HG02943 (cell line): ENCODE data around the gene CRYBA4.

Experiments
- ATAC-seq: cut with Tn5 transposase; IDR thresholded peaks from one replicate; pipeline ENCODE4 v1.9.1; 2021; ENCODE audit warnings: mild to moderate bottlenecking, low read depth, moderate library complexity; ENCODE audit not compliant: unreplicated experiment

The CRYBA4 gene

DNA sequence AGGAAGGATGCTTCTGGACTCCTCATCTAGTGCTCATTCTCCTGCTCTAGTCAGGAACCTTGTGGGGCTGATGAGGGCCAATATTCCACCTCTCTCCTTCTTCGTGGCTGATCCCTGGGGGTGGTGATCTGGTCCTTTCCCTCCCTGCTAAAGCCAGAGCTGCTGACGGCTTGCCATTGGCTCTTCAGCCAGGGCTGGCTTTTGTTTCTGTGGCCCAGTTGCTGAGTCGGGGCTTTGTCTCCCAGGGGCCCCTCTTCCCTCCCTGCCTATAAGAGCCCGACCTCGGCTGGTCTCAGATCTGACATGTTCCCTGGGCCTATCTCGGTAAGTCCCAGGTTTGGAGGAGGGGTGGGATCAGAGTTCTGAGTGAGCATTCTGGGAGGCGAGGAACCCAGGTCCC lies at the start of gene CRYBA4:
Gene CRYBA4, plus strand, starts transcription at position 301 of the 400 bp plus-strand sequence. CDS start 634 bp downstream, outside the sequence.
- no peak for ATAC-seq

DNA sequence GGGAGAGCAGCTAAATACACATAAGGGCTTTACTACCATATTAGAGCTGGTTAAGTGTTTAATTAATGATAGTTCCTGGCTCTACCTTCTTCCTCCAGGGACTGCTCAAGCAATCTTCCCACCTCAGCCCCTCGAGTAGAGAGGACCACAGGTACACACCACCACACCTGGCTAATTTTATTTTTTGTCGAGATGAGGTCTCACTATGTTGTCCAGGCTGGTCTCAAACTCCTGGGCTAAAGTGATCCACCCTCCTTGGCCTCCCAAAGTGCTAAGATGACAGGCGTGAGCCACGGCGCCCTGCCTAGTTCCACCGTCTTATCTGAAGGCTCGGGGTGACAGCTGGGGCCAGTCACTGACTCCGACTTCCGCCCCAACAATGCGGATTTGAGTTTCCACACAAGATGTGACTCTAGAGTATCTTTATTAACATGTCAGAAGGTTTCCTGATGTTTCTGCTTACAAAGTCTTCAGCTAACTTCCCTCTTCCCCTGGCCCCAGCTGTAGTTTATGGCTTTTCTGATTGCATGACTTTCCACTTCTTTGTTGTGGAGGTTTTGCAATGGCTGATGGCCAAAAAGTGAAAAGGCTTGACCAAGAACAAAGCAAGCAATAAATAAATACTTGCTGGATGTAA lies 48.6 kb upstream of the CRYBA4 start:
- ATAC-seq: no peak

DNA sequence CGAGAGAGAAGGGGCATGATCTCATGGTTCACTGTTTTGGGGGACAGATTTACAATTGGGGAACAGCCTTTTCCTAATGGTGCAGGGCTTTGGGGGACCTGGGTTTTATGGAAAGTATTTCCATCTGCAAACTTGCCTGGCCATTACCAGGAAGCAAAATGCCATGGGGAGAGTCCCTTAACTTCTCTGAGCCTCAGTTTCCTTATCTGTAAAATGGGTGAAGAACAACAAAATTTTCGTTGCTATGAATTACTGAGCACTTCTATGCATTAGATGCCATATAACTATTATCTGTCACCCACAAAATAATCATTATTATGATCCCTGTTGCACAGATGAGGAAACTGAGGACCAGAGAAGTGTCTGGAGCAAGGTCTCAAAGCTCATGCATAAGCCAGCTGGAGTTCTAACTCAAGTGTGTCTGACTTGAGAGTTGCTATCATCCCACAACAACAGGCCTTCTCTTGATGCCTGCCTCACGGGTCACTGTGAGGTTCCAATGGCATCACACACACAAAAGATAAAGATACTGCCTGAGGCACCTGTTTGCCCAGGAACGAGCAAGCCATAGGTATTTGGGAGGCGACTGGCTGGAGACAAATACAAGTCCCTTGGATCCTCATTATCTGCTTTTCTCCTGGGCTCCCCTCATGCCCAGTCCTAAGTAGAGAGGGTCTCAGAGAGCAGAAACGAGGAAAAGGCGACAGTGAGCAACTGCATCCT lies 47.6 kb upstream of the CRYBA4 start:
- ATAC-seq: no peak

DNA sequence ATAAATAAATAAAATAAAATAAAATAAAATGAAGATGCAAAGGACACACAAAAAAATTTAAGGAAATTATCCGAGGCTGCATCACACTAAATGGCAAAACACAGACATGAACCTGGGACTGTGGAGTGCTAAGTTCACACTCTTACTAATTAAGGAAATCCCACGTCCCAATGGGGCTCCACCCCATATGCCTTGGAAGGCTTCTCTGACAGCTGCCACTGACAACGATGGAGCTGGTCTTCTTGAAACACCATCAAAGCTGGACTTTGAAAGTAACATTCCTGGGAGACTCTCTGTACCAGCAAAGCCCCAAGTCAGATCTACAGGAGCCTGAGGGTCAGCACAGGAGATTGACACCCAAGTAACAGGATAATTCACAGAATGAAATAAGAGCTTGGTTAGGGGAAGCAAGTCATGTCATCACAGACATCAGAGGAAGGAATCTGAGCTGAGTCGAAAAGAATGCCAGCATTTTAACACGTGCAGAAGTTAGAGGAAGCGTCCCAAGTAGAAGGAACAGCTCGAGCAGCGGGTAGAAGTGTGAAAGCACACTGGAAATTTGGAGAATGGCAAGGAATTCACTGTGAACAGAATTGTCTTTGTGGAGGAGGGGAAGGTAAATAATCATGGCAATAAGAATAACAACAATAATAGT lies 45.6 kb upstream of the CRYBA4 start:
- ATAC-seq: no peak

DNA sequence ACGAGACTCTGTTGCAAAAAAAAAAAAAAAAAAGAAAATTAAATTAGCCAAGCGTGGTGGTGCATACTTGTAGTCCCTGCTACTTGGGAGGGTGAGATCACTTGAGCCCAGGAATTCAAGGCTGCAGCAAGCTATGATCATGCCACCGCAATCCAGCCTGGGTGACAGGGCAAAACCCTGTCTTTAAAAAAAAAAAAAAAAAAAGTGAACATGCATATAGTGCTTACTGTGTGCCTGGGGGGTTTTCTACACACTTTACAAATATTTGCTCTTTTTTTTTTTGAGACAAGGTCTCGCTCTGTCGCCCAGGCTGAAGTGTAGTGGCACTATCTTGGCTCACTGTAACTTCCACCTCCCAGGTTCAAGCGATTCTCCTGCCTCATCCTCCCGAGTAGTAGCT lies 44.7 kb upstream of the CRYBA4 start:
- ATAC-seq: no peak

DNA sequence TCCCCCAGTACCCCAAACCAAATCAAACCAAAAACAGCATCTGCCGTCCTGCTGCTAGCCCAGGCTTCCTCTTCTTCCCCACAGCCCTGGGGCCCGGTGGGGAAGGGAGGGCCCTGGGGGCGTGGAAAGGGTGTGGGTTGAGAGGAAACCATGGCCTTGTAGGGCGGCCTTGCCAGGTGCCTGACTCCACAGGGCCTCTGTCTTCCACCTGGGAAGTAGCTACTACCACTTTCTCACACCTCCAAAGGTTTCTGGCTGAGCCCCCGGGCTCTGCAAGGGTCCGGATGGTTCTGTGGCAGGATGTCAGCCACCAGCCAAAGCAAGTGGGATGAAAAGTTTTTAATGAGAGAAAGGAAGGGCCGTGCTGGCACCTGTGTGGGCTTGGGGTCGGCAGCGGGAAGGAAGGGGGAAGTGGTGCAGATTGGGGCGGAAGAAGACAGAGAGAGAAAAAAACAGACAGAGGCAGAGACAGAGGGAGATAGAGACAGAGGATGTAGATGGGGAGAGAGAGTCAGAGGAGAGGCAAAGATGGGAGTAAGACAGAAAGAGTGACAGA lies 42.4 kb upstream of the CRYBA4 start:
- no peak for ATAC-seq

DNA sequence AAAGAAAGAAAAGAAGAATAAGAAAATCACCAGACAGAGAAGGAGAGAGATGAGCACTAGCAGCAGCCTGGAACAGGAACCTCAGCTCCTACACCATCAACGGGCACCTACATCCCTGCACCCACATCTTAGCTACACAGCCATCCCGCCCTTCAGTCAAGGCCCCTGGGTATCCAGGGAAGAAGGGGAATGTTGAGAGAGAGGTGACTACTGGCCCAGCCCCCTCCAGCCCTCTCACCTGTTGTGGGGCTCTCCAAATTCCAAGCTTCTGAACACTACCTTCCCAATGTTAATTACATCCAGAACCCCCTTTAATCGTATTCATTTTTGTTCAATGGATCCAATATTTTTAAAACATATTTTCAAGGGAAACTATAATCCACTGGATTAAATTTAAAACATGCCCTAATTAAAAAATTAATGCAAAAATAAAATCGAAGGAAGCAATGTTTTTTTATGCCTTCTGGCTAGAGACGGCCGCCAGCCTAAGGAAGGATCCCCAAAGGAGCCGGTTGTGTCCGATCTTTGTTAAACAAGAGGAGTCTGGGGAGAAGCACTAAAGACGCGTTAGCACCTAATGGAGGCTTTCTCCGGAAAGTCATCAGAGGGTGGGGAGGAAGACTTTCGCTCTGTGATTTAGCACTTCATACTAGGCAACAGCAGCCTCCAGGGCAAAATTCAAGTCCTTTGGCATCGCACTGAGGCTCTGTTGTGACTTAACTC lies 41.4 kb upstream of the CRYBA4 start:
- no peak for ATAC-seq

DNA sequence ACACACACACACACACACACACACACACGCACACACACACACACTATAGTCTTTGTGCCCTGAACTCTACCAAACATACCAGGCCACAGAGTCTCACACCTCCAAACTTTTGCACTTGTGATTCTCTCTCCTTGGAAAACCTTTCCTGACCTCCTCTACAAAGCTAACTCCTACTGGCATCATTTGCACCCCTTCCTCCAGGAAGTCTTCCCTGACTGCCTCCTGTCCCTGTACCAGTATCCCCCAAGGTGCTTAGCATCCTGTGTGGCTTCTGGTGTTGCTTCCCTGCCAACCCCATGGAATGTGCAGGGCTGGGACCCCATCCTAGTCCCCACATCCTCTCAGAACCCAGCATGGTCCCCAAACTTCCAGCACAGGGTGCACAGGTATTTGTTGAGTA lies 40.7 kb upstream of the CRYBA4 start:
- ATAC-seq: no peak

DNA sequence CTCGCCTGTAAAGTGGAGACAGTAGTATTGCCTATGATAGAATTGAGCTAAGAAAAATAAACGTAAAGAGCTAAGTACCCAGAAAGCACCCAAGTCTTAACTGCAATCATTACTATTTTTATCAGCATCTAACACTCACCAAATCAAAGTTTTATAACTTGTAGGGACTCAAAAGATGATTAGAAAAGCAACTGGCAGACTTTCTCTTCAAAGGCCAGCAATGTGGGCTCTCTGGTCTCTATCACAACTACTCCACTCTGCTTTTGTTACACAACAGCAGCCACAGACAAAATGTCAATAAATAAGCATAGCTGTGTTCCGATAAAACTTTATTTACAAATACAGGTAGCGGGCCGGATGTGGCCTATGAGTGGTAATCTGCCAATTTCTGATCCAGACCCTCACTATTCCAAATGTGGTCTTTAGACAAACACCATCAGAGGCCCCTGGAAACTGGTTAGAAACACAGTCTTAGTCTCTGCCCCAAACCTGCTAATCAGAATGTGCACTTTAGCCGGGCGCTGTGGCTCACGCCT lies 40.1 kb upstream of the CRYBA4 start:
- no peak for ATAC-seq

DNA sequence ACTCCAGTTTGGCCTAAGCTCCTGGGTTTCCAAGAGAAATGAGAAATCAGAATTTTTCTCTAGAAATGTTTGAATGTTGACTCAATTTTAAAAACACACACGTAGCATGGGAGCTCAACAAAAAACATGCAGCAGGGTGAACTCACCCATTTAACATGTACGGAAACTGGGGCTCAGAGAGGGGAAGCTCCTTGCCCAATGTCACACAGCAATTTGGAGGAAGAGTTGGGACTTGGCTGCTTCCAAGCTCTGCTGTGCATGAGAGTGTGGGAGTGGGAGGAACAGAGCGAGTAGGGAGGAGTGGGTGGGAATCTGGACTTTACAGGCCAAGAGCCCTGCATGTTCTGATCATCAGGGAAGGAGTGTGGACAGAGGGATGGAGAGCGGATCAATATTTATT lies 37.8 kb upstream of the CRYBA4 start:
- ATAC-seq: no peak

DNA sequence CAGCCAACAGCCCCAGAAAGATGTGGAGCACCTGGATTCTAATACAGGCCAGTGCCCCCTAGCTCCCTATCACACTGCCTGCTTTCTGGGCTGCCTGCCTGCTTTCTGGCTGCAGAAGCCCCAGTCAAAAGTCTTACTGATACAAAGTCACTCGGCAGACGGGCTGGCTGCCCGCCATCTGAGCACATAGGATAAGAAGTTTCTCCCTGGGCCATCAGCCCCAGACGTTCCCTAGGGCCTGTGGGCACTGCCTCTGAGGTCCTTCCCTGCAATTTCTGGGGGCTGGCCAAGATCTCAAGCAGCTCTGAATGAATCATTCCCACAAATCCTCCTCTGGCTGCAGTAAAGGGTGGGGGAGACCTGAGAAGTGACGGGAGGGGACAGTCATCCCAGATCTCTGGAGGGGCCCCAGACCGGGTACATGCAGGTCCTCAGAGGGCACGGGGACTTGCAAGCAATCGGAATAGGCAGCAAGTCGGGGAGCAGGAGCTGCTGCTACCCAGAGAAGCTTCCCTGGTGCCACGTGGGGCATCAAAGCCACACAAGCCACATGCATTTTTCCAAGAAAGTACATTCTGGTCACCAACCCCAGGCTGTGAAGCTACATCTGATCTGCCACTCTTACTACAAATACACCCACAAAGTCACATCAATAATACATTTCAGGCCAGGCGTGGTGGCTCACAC lies 36.5 kb upstream of the CRYBA4 start:
- ATAC-seq: no peak

DNA sequence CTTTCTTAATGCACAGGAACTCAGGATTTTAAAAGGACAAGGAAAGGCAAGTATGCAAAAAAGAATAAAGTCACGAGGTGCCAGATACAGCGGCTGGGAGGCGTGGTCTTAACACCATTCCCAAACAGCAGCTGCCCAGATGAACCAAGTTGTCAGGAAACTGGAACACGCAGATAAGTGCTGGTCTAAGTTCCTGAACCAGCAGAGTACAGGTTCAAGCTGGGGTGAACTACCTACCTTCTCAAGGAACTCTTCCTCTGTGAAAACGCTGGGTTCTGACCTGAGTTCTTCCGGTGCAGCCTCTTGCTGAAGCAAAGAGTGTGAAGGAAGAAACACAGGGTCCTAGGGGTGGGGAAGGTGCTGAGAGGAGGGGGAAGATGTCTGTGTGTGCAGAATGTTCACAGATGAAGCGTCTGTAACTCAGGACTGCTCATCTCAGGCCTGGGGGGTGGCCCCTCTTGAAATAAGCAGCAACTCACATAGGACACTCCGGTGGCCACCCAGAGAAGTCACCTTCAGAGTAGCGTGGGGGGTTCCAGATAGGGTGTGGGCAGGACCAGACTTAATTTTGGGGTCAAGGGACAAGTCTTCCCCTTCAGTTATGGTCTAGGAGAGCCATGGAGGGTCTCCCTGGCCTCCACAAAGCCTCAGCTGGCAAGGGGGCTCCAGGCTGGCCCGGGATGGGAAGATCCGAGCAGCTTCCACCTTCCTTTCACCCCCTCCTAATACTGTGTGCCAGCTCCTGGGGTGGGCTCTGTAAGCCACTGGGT lies 35.0 kb upstream of the CRYBA4 start:
- ATAC-seq: no peak

DNA sequence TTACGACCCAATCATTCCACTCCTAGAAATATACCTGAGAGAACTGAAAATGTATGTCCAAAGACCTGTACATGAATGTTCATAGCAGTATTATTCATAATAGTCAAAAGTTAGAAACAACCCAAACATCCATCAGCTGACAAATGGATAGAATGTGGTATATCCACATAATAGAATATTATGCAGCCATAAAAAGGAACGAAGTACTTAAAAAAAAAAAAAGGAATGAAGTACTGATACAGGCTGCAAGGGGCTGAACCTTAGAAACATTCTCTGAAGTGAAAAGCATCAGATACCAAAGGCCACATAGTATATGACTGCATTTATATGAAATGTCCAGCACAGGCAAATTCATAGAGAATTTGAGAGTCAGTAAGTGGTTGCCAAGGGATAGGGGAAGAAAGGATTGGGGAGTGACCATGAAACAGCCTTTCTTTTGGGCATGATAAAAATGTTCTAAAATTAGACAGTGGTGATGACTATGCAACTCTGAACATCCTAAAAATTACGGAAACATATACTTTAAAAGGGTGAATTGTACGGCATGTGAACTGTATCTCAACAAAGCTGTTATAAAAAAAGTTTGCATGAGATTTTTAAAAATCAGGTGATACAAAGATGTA lies 33.7 kb upstream of the CRYBA4 start:
- no peak for ATAC-seq

DNA sequence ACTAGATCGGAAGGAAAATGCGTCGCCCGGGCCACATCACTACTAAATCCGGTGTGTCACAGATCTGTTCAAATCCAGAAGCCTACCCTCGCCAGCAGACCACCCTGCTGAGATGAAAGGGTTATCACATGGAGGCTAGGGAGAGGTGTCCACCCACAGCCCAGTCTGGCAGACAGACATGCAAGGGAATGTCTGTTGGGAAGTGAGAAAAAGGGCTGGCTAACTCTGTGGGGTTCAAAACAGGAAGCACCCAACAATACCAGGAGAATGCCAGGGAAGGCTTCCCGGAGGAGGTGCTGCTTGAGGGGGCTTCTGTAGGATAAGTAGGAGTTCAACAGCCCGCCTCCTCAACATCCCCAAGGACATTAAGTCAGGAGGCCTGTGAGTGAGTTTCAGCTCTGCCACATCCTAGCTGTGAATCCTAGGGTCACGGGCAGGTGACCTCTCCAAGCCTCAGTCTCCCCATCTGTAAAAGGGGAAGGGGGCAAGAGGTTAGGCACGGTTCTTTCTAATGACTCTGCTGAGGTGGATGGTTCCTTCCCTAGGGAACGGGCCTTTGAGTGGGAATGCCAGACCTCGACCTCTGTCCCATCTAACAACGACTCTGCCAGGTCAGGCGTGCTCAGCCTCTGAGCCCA lies 32.9 kb upstream of the CRYBA4 start:
- no peak for ATAC-seq

DNA sequence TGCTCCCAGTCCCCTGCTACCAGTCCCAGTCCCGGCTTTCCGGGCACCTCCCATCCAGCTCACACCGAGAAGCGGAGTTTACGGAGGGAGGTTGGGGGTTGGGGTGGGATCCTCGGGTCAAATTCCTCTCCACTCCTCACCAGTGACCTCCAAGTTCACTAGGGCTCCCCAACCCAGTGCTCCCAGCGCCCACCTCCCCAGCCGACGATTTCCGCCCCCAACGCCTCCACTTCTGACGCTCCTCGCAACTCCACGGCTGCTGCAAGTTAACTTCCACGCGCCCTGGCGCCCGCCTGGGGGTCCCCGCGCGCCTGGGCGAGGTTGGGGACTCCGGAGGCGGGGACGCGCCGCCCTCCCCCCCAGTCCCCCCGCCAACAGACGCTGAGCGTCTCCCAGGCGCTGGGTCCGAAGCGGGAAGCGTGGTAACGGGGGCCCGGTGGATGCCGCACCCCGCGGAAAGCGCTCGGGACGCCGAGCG lies 32.4 kb upstream of the CRYBA4 start:
- no peak for ATAC-seq

DNA sequence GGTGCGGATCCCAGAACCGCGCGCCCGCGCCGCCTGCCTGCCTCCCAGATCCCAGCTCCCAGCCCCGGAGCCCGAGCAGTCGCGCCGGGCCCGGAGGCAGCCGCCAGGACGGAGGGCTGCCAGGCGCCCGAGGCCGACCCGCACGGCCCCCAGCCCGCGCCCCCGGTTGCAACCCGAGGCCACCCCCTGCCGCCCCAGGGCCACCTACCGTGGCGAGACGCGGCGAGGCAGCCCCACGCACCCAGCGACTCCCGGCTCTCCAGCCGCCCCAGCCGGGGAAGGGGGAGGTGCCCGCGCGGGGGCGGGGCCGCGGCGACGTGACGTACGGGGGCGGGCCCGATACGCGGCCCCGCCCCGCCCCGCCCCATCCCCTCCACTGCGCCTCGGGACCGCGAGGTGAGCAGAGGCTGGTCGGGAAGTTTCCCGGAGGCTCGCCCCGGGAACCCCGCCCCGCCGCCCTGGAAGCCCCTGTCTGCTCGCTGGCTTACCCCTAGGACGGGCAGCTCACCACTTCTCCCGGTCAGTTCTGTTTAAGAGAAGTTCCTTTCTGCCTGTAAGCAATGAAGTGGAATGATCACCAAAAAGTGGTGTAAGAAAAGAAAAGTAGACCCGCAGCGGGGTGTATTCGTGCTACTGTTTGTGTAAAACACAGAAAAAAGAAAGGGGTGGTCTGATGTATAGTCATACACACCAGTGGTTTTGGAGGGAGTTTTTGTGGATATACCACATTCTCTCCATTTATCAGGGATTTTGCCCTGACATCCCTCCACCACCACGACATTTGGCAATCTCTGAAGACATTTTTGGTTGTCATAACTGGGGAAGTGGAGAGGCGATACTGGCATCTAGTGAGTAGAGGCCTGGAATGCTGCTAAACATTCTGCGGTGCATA lies 31.7 kb upstream of the CRYBA4 start, which contains the start of gene TPST2:
Gene TPST2, minus strand, starts transcription at position 288 of the 892 bp plus-strand sequence. CDS start 48,502 bp downstream, outside the sequence.
- peak; percentile 49 for ATAC-seq

DNA sequence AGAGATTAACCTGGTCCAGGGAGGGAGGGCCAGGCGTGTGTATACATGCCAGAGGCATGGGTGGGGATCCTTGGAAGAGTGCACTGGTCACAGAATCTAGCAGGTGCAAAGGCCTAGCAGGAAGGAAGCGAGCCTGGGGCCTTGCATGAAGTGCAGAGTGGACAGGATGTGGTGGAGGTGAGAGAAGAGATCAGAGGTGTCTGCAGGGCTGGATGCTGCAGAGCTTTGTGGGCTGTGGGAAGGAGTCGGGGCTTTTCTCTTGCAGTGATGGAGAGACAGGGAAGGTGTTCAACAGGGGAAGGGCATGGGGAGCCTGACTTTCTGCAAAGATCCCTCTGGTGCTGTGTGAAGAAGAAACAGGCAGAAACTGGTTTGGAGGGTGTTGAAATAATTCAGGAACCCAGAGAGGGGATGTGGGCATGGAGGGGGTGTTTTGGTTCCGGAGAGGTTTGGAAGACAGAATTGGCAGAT lies 29.3 kb upstream of the CRYBA4 start:
- ATAC-seq: peak; percentile 72
